Epidermal melanocyte (primary cell): ENCODE data around the gene PODXL2.
A peak's percentile ranks its signal among the peaks of the same experiment; 100 is the strongest.

ENCODE experiments used
- DNase-seq: peaks from one replicate; pipeline ENCODE4 v3.0.0; 2011; ENCODE audit warnings: low spot score; ENCODE audit not compliant: insufficient read length

PODXL2 gene, protein sequence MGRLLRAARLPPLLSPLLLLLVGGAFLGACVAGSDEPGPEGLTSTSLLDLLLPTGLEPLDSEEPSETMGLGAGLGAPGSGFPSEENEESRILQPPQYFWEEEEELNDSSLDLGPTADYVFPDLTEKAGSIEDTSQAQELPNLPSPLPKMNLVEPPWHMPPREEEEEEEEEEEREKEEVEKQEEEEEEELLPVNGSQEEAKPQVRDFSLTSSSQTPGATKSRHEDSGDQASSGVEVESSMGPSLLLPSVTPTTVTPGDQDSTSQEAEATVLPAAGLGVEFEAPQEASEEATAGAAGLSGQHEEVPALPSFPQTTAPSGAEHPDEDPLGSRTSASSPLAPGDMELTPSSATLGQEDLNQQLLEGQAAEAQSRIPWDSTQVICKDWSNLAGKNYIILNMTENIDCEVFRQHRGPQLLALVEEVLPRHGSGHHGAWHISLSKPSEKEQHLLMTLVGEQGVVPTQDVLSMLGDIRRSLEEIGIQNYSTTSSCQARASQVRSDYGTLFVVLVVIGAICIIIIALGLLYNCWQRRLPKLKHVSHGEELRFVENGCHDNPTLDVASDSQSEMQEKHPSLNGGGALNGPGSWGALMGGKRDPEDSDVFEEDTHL

DNA sequence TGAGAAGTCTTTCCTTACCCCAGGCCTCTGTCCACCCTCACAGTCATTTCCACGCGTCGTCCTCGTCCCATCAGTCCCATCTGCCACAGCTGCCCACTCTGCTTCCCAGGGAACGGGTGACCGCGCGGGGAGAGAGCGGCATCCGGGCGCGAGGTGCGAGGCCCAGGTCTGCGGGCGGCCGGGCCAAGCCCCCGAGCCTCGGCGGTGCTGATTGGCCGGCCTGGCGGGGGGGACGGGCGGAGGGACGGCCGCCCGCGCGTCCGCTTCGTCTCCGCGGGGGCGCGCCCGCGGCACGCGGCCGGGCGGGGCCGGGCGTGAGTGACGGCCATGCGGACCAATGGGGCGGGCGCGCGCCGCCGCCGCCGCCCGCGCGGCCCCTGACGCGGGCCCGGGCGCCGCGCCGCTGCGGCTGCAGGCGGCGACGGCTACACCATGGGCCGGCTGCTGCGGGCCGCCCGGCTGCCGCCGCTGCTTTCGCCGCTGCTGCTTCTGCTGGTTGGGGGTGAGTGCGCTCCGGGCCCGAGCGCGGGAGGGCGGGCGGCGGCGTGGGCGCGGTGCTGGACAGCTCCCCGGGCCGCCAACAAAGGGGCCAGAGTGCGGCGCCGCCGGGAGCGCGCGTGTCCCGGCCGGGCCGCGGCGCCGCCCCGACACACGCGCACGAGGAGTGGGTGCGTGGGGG lies at the start of gene PODXL2:
TSS of gene PODXL2 (plus strand) at position 398 of the 679 bp plus-strand sequence. CDS start at position 433, 35 bp downstream.
- peak; percentile 46 for DNase-seq

DNA sequence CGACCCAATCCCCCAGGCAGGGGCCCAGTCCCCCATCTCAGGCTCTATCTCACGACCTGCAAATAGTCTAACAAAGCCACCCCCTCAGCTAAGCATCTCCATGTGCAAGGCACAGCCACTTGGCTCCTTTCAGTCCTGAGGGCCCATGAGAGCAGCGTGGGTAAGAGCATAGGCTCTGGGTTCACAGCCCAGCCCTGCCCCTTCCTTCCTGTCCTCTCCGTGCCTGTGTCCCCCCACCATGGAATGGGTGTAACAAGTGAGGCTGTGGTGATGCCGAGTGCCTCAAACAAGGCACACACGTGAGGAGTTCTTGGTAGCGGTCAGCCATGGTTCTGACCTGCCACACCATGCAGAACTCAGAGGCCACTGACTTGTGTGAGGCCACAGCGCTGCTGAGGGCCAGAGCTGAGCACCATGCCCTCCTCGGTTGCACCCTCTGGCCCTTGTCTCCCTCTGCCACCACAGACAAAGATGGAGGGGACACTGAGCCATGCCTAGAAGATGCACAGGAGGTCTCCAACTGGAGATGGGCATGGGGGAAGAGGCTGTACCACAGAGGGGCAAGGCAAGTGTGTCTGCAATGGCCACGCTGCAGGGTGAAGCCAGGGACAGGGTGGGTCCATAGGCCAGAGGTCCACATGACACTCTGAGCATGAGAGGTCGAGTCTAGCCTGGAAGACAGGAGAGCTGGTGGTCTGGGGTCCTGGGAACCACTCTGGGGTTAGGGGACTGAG lies 48.5 kb upstream of the PODXL2 start:
- DNase-seq = no peak

DNA sequence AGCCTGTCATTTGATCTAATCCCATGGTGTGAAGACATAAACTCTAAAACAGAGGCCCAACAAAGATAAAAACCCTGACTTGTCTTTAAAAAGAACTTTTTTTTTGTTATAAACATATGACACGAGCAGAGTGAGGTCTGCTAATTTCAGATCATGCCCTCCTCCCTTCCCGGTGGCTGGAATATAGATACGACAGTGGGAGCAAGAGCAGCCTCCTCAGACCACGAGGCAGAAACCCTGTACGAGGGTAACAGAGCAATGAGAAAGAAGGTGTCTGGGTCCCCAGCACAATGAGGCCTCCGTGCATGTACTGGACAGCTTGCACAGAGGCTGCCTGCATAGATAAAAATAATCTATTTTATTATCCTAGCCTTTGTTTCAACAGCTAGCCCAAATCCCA lies 44.3 kb upstream of the PODXL2 start:
- DNase-seq = no peak

DNA sequence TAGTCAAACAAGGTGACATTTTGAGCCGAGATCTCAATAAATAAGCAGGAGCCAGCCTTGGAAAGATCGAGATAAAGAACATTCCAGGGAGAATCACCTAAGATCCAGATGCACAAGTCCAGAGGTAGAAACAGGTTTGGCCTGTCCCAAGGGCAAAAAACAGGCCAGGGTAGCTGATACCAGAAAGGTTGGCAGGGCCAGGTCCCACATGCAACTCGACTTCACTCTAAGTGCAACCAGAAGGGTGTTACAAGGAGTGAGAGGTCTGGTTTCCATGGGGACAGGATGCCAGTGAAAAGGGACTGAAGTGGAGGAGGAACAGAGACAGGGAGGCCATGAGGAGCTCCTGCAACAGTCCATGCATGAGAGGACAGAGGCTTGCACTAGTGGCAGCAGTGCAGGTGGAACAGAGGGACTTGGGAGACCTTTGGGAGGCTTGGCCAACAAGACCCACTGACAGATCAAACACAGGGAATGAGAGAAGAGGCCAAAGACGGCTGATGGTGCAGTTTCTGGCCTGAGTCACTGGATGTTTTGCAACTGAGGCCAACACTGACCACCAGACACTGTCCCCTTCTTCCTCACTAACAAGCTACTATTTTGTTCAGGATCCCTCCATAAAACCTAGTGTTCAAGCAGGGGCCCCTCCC lies 43.7 kb upstream of the PODXL2 start:
- DNase-seq = no peak

DNA sequence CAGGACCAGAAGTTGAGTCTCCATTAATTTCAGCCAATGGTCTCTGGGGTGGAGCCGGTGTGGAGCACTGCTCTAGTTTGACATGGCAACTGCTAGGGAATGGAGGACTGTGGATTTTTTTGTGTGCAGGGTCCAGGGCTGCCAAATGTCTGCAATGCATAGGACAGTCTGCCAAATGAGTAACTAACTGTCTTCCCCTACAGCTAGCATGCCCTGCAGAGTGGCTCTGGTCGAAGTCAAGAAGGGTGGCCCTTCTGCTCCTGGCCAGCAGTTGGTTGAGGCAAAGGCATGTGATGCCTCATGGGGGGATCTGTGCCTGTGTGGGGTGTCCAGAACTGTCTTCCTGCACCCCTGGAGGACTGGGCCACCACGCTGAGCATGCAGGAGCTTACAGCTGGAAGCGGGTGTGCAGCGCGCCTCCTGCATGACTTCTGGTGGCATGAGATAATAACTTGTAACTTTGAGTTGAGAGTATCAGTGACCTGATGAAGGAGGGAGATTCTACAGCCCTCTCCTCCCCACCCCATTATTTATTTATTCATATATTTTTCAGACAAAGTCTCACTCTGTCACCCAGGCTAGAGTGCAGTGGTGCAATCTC lies 43.1 kb upstream of the PODXL2 start:
- no peak for DNase-seq

DNA sequence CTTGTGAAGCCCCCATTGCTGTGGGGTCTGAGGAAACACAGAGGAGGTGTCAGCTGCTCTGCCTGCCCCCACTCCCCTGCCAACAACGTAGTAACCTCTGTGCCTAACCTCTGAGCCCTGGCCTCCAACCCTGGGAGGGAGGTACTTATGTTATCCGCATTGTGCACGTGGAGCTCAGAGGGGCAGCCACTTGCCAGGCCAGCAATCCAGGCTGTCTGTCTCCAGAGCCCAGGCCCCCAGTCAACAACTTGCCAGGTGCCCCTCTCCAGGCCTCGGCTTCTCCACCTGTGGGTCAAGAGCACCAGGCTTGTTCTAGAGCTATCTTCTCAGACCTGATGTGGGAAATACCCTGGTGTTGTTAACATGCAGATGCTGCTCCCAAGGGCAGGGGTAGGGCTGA lies 41.1 kb upstream of the PODXL2 start:
- DNase-seq = no peak

DNA sequence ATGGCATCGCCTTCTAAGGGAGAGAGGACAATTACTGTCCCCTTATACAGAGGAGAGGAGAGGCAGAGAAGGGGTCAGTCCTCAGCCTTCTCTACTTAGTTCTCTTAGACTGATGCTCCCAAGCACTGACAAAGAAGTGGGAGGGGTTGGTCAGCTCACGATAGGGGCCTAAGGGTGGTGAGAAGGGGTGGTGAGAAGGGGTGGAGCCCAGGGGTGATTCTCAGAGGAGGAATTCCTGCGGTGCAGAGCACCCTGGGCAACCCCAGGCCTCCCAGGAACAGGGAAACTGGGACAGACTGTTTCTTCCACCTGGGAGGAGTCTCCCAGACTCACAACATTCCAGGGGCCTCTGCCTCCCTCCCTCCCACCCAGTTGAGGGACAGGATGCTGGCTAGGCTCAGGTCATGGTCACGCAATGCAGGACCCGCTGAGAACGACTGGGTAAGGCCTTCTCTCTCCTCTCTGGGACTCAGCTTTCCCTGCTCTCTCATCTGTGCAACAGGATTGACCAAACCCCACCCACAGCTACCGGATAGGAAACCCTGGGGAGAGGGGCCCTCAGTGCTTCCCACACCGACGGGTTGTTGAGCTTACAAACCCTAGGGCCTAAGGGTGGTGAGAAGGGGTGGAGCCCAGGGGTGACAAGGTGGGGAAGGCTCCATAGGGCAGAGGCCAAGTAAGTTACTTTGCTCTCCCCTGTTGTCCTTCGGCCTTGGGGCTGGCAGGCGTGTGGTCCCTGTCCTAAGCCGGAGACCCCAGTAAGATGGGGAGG lies 40.0 kb upstream of the PODXL2 start:
- peak; percentile 41 for DNase-seq

DNA sequence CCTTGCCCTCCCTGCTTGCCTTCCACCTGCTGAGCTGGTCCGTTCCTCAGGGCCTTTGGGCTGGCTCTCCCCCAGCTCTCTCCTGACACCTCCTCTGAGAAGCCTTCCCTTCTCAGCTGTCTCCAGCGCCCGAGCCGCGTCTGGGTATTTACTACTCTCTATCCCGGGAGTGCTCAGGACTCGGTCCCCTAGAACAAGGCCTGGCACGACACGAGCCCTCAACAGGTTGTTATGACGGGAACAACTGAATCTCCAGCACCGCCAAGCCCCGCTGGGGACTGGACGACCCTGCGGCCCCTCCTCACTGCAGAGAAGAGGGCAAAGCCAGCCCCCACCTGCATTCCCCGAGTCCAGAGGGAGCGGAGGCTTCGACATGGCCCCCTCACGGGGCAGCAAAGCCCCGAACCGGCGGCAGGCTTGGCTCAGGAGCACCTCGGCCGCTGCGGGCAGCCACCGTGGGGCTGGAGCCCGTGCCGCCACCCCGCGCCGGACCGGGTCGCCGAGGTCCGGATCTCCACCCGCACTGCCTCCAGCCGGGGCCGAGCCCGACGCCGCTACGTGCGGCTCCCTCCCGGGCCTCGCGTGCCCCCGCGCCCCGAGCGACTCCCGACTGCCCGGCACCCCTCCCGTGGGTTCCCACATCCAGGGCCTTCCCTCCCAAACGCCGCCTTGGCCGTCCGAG lies 39.2 kb upstream of the PODXL2 start:
- DNase-seq = no peak

DNA sequence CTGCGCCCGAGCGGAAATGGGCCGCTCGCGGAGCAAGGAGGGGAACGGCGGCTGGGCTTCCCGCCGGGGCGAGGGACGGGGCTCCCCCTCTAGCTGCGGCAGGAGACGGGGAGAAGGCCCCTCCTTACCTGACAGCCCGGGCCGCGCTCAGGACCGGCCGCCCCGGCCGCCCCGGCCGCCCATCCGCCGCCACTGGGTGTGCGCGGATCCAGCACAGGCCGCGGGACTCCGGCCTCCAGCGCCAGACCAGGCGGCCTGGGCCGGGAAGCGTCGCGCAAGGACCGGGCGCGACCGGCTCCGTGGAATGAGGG lies 38.7 kb upstream of the PODXL2 start:
- no peak for DNase-seq

DNA sequence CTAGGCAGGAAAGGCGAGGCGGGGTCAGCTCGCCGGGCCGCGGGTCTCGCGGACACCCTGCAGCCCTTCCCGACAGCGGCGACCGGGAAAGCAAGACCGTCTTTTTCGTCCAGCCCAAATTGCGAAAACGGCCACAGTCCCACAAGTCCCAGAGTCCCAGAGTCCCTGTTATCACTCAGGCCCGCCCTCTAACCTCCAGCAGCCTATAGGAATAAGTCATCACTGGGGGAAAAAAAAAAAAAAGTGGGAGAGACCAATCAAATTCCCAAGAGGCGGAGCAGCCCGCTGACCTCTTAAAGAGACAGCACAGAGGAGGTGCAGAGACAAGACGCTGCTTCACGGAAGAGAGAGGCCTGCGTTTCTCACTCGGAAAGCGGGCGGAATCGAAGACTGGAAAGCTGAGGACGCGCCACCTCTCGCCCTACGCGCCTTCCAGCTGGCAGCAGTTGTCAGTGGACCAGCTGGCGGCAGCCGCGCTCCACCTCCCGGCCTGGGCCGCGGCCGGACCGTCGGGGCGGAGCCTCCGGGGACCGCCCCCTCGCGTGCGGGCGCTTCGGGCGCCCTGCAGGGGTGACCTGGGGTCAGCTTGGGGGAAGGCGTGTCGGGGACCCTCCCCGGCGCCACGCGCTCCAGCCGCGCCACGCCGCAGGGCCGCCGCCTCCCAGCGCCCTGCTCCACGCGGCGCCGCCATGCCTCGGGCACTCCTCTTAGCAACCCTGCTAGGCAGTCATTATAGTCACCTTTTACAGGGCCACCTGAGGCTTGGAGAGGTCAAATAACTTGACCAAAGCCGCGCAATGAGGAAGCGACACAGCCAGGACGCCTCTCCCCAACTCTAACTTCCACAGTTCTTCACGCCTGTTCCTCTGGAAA lies 38.2 kb upstream of the PODXL2 start, which contains the start of gene TPRA1:
TSS of gene TPRA1 (minus strand) at position 141 of the 873 bp plus-strand sequence. CDS start 10,587 bp downstream, outside the sequence.
- peak; percentile 98 for DNase-seq

DNA sequence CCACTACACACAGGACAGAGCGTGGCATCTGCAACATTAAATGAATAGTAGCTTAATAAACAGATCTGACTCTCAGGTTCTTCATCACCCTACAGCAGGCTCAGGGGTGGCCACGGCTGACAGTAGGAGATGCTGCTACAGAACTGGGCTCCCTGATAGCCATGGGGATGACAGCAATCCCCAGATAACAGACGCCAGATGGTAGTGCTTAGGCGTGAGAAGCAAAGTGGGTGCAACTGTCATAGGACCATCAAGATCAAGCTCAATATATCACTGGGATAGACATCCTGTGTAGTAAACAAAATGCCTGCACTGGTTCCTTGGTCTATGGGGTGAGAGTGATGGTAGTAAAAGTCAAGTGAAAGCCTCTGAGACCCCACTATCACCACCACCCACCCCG lies 35.8 kb upstream of the PODXL2 start:
- no peak for DNase-seq

DNA sequence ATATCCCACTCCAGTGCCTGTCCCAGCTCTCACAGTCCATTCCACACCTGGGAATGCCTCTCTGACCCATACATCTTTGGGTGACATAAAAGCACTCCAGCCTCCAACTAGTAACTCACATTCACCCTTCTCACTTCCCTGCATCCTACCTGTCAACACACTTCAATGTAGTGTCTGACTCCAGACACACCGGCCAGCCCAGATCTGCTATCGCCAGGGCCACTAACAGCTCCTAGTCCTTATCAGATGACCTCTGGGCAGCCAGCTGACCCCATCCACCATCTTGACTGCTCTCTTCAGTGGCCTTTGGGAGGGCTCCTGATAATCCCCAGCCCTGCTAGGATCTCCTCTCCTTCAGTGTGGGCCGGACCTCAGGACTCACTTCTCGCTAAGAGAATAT lies 33.7 kb upstream of the PODXL2 start:
- DNase-seq = no peak

DNA sequence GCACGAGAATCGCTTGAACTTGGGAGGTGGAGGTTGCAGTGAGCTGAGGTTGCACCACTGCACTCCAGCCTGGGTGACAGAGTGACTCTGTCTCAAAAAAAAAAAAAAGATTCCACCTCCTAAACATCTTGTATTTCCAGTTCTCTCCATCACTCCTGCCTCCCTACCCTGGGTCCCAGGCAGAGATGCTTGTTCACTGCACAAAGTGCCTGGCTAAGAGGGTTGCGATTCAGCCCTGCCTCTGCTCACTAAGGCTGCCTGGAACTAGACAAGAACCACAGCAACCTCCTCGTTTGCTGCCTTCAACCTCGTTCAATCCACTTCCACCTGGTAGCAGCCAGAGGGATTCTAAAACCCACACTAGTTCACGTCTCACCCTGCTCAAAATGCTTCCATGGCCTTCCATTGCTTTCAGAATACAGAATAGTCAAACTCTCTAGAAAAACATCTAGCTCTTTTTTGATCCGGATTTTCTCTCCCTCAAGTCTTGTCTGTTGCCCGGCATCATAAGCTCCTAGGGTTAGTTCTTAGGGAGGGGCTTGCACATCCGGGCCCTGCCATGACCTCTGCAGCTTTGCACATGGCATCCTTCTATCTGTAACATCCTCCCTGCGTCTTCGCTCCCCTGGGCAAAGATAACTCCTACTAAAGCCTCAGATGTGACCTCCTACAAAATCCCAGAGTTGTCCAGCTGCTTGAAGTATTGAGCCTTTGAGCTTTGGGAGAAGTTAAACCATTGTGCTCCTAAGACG lies 31.8 kb upstream of the PODXL2 start:
- DNase-seq = no peak

DNA sequence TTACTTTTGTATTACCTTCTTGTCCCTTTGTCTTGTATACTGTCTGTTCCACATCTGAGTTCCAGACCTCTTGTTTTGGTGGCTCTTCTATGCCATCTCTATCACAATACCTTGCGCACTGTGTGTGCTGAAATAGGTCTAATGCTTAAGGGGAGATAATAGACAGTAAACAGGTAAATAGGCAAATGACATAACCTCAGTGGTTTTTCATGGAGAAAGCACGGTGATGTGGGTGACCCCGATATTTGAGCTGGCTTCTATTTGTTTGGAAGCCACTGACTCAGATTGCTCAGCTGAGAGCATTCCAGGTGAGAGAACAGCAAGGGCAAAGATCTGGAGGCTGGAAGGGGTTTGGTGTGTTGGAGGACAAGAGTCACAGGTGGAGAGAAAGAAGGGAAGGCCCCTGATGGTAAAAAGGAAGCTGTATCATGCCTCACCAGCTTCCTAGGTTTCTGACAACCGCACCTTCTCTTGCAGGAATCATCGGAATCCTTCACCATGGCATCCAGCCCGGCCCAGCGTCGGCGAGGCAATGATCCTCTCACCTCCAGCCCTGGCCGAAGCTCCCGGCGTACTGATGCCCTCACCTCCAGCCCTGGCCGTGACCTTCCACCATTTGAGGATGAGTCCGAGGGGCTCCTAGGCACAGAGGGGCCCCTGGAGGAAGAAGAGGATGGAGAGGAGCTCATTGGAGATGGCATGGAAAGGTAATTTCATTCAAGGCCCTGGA lies 30.0 kb upstream of the PODXL2 start:
- no peak for DNase-seq

DNA sequence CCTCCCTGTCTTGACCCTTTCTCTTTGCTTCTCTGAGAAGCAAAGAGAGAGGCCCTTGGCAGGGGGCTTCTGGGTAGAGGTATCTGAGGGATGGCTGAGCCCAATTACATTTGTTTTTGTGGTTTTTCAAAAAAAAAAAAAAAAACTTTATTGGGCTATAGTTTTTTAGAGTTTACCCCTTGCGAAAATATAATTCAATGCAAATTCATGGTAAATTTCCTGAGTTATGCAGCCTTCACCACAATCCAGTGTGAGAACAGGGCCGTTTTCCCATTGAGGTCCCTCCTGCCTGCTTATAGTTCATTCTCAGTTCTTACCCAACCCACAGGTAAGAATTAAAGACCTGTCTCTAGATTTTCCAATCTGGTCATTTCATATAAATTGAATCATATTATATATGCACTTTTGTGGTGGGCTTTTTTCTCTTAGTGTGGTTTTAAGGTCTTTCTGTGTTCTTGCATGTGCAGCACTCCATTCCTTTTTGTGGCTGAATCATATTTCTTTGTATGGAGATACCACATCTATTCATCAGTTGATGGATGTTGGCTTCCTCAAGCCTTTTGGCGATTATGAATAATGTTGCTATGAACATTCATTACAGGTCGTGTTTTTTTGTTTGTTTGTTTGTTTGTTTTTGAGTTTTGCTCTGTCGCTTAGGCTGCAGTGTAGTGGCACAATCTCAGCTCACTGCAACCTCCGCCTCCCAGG lies 28.1 kb upstream of the PODXL2 start:
- DNase-seq = no peak

DNA sequence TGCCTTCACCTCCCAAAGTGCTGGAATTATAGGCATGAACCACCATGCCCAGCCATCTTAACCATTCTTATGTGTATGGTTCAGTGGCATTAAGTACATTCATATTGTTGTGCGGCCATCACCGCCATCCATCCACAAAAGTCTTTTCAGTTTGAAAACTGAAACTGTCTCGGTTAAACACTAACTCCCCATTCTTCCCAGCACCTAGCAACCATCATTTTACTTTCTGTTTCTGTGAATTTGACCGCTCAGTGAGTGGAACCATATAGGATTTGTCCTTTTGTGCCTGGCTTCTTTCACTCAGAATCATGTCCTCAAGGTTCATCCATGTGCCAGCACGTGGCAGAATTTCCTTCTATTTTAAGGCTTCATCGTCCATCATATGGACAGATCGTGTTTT lies 24.9 kb upstream of the PODXL2 start:
- DNase-seq = no peak
